ENCODE data around the gene GNAS.

DNA sequence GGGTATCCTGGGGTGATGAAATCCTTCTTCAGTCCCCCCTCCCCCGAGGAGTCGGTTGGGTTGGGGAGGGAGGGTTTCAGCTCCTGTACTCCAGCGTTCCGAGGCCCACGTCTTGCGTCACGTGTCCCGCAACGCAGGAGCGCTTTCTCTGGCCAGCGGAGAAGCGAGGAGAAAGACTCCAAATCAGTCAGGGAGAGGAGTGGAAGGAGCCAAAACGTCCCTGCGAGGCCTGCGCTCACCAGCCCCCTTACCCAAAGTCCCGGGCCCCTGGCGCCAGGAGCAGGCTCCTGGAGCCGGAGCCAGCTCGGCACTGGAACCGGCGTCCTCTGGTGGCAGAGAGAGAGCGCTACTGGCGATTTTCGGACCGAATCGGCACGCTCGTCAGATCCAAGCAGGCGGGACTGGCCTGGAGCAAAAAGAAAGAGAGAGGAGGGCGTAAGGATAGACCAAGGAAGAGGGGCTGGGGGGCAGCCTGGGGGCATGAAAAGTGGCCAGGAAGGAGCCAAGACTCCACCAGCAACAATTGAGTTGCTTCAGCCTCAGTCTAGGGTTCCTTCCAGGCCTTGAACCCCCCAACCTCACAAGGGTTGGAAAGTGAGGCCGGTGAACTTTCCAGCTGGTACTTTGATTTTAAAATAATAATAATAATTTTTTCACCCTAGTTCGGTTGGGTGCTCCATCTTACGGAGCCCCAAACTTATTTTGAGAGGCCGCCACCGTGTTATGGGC lies at the start of gene GNAS:
- TF ChIP-seq YY1 (IDR thresholded peaks at IDR 0.05; ENCODE audit: insufficient read depth, insufficient read length) (no peak), ZNF274 (IDR thresholded peaks at IDR 0.05; ENCODE audit: low read depth, low read length) (no peak), SUZ12 (IDR thresholded peaks at IDR 0.05; ENCODE audit: extremely low read depth, insufficient read depth, insufficient read length) (no peak)

All from NT2/D1 (cell line).